Fibroblast of lung (primary cell): ENCODE results near the gene ANKAR. TPM values are rescaled to one million over a fixed set of nuclear protein-coding genes. Genes with fewer than 3 reads are reported as not detected.

Experiments
- DNase-seq, 2 donors: peaks; one replicate each; pipeline versions ENCODE4 v3.0.0 to v3.0.0-alpha.2; 2010; ENCODE audit warnings: low read depth in 2 of 2
- H2AFZ ChIP-seq: 2 replicates; pipeline ENCODE4 v1.5.1; 2012; ENCODE audit warnings: low read length, control low read depth, inconsistent platforms
- H3K27ac ChIP-seq: 2 replicates; pipeline ENCODE4 v1.5.1; 2011; ENCODE audit warnings: low read length, control low read depth; ENCODE audit not compliant: insufficient read depth
- H3K27me3 ChIP-seq: 2 replicates; pipeline ENCODE4 v1.5.1; 2011; ENCODE audit warnings: mild to moderate bottlenecking, low read length; ENCODE audit not compliant: control insufficient read depth, insufficient read depth
- H3K36me3 ChIP-seq: 2 replicates; pipeline ENCODE4 v1.5.1; 2011; ENCODE audit warnings: low read length; ENCODE audit not compliant: control insufficient read depth, insufficient read depth
- H3K4me1 ChIP-seq: 2 replicates; pipeline ENCODE4 v1.5.1; 2011; ENCODE audit warnings: low read length; ENCODE audit not compliant: control insufficient read depth, insufficient read depth; ENCODE audit errors: extremely low read depth
- H3K4me2 ChIP-seq: 2 replicates; pipeline ENCODE4 v1.5.1; 2011; ENCODE audit warnings: low read length, control low read depth; ENCODE audit not compliant: insufficient read depth; ENCODE audit errors: extremely low read depth
- H3K4me3 ChIP-seq, 4 experiments: fragments of 200-600 bp in 1 of 4; sonication (generic) in 1 of 4; replicated peaks in 1 of 4; 2 replicates each; pipeline ENCODE4 v1.5.1; 2011 to 2016; ENCODE audit warnings: low read length in 4 of 4, low read depth in 3 of 4, mild to moderate bottlenecking in 3 of 4, control low read depth in 2 of 4, inconsistent platforms in 1 of 4, mixed read lengths in 1 of 4; ENCODE audit not compliant: insufficient read depth in 1 of 4; ENCODE audit errors: control extremely low read depth in 1 of 4
- H3K79me2 ChIP-seq: 2 replicates; pipeline ENCODE4 v1.5.1; 2012; ENCODE audit warnings: mild to moderate bottlenecking, low read length, inconsistent platforms; ENCODE audit not compliant: control insufficient read depth, insufficient read depth
- H3K9ac ChIP-seq: 2 replicates; pipeline ENCODE4 v1.5.1; 2011; ENCODE audit warnings: mild to moderate bottlenecking, low read length, control low read depth; ENCODE audit not compliant: insufficient read depth
- H3K9me3 ChIP-seq: 2 replicates; pipeline ENCODE4 v1.5.1; 2012; ENCODE audit warnings: low read depth, low read length; ENCODE audit not compliant: control insufficient read depth, insufficient read depth
- H4K20me1 ChIP-seq: 2 replicates; pipeline ENCODE4 v1.5.1; 2011; ENCODE audit warnings: low read length; ENCODE audit not compliant: control insufficient read depth, insufficient read depth; ENCODE audit errors: extremely low read depth
- EZH2 ChIP-seq: IDR thresholded peaks from 2 replicates; pipeline ENCODE4 v1.5.1; 2012; ENCODE audit warnings: low read length, control low read depth, mild to moderate bottlenecking; ENCODE audit errors: missing control alignments
- polyA plus RNA-seq, 2 donors: library from polyadenylated mRNA; depleted of rRNA in 1 of 2; stranded (reverse) in 1 of 2; unstranded in 1 of 2; fragments of >200 nt; gene quantifications; 2 replicates each; pipeline ENCODE4 v1.2.1, GENCODE V29; 2011 to 2012; ENCODE audit warnings: missing spikeins in 1 of 2
- total RNA-seq: library from RNA; depleted of rRNA; stranded (reverse); fragments of >200 nt; gene quantifications from 2 replicates; pipeline ENCODE4 v1.2.1, GENCODE V29; 2014
- TF ChIP-seq, protein P1 (sequence below), 2 donors: IDR thresholded peaks in 1 of 2; conservative IDR thresholded peaks in 1 of 2; 1 replicate in 1 of 2; 2 replicates in 1 of 2; pipeline ENCODE4 v1.5.1; 2011 to 2012; ENCODE audit warnings: low read length in 2 of 2, control low read depth in 1 of 2, inconsistent platforms in 1 of 2, low read depth in 1 of 2, mild to moderate bottlenecking in 1 of 2

ANKAR gene
- total and polyA plus RNA-seq, 2 donors (not counting 1 experiment from before 2014, with no cell fraction given): 2.1 to 11.7 TPM

DNA sequence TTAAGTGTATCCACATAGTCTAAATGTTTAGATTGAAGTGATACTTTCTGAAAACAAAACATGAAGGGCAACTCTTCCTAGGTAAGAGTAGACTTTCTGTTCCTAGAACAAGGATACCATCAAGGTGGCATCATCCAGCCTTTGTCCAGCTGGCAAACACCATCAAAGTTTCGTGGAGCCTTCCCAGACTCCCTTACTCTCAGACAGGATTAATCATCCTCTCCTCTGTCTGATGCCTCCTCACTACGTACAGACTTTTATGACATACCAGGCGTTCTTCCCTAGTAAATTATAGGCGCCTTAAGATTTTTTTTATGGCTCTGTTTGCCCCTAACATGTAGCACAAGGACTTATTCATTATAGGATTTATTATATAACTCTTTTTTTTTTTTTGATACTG is 42.6 kb upstream of the ANKAR start:
- no peak for TF ChIP-seq EZH2
- TF ChIP-seq, protein P1, sequence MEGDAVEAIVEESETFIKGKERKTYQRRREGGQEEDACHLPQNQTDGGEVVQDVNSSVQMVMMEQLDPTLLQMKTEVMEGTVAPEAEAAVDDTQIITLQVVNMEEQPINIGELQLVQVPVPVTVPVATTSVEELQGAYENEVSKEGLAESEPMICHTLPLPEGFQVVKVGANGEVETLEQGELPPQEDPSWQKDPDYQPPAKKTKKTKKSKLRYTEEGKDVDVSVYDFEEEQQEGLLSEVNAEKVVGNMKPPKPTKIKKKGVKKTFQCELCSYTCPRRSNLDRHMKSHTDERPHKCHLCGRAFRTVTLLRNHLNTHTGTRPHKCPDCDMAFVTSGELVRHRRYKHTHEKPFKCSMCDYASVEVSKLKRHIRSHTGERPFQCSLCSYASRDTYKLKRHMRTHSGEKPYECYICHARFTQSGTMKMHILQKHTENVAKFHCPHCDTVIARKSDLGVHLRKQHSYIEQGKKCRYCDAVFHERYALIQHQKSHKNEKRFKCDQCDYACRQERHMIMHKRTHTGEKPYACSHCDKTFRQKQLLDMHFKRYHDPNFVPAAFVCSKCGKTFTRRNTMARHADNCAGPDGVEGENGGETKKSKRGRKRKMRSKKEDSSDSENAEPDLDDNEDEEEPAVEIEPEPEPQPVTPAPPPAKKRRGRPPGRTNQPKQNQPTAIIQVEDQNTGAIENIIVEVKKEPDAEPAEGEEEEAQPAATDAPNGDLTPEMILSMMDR (conservative IDR thresholded peaks at IDR 0.05 in 1 of 2, IDR thresholded peaks at IDR 0.05 in 1 of 2; ENCODE audit: low read depth in 1 of 2, low read length in 2 of 2): no peak
- peak in 1 of 2 donors; percentile 21 for DNase-seq
- Histone ChIP-seq H3K9me3 (no peaks in the 10 kb centered on the region), H2AFZ (no peak overlapping the region), H3K4me1 (no peaks in the 10 kb centered on the region), H3K4me2 (no peak overlapping the region), H4K20me1 (no peaks in the 10 kb centered on the region), H3K27me3 (no peaks in the 10 kb centered on the region), H3K9ac (no peak overlapping the region), H3K79me2 (no peaks in the 10 kb centered on the region), H3K27ac (no peak overlapping the region), H3K36me3 (no peaks in the 10 kb centered on the region), H3K4me3 (no peak overlapping the region)

DNA sequence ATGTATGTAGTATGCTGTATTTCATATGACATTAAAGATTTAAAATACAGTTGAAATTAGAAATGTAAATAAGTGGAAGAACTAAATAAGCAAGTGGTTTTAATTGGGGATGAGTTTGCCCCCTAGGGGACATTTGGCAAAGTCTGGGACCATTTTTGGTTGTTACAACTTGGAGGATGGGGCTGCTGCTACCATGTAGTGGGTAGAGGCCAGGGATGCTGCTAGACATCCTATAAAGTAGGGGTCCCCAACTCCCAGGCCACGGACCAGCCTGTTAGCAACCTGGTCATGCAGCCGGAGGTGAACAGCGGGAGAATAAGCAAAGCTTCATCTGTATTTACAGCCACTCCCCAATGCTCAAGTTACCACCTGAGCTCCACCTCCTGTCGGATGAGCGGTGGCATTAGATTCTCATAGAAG is 41.1 kb upstream of the ANKAR start:
- peak in 1 of 2 donors; percentile 47 for DNase-seq
- H2AFZ ChIP-seq: no peak overlapping the region

DNA sequence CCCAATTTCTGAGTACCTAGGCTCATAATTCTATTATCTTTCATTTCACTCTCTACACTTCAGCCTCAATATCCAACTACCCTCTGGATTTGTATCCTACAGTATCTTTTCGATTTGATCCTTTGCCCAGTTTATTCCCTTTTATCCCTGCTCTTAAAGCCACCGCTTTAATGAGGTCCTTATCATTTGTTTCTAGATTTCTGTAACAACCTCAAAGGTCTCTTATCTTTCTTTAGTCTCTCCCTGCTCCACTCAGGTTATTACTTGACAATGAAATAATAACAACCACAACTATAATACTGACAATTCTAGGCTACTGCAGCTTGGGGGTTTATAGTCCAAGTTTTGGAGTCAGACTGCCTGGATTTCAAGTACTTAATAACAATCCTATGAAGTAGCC is 39.1 kb upstream of the ANKAR start:
- Histone ChIP-seq H4K20me1 (no peaks in the 10 kb centered on the region), H3K36me3 (no peaks in the 10 kb centered on the region), H3K4me2 (no peak overlapping the region), H2AFZ (no peak overlapping the region), H3K4me3 (no peak overlapping the region), H3K27me3 (no peaks in the 10 kb centered on the region), H3K27ac (no peak overlapping the region), H3K4me1 (no peaks in the 10 kb centered on the region), H3K79me2 (no peaks in the 10 kb centered on the region), H3K9me3 (no peaks in the 10 kb centered on the region), H3K9ac (no peak overlapping the region)
- no peak for TF ChIP-seq EZH2
- no peak for DNase-seq

More for the DNA sequence above, 41.1 kb upstream of the ANKAR start:
- Histone ChIP-seq H3K36me3 (no peaks in the 10 kb centered on the region), H3K79me2 (no peaks in the 10 kb centered on the region), H4K20me1 (no peaks in the 10 kb centered on the region), H3K27ac (no peak overlapping the region), H3K4me1 (no peaks in the 10 kb centered on the region), H3K27me3 (no peaks in the 10 kb centered on the region), H3K4me2 (no peak overlapping the region), H3K9me3 (no peaks in the 10 kb centered on the region), H3K9ac (no peak overlapping the region), H3K4me3 (no peak overlapping the region)
- TF ChIP-seq EZH2: no peak
- TF ChIP-seq, protein P1 (conservative IDR thresholded peaks at IDR 0.05 in 1 of 2, IDR thresholded peaks at IDR 0.05 in 1 of 2; ENCODE audit: low read depth in 1 of 2, low read length in 2 of 2): peak; percentile 43 to 57
